Measurements from ENCODE around the gene TMEM144.
A peak's percentile ranks its signal among the peaks of the same experiment; 100 is the strongest.

The TMEM144 gene

DNA sequence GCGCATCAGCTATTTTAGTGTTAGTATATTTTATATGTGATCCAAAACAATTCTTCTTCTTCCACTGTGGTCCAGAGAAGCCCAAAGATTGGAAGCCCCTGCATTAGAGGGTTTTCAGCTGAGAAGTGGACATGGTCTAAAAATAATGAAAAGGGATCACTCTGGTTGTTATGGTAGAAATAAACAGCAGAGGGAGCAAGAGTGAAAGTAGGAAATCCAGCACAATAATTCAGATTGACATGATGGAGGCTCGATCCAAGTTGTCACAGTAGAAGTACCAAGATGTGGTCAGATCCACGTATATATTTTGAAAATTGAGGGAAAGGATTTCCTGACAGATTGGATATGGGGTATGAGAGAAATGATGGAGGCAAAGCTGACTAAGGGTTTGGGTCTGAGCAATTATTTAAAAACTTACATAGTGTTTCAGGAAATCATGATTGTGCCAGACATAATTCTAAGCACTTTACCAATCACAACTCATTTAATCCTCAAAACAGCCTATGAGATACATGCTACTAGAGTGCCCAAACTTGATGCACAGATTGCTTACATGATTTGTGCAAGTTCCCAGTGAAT, 17.0 kb upstream of the TMEM144 start:
- no peak for TF ChIP-seq ZFX (IDR thresholded peaks at IDR 0.05)
- TF ChIP-seq, protein P1, sequence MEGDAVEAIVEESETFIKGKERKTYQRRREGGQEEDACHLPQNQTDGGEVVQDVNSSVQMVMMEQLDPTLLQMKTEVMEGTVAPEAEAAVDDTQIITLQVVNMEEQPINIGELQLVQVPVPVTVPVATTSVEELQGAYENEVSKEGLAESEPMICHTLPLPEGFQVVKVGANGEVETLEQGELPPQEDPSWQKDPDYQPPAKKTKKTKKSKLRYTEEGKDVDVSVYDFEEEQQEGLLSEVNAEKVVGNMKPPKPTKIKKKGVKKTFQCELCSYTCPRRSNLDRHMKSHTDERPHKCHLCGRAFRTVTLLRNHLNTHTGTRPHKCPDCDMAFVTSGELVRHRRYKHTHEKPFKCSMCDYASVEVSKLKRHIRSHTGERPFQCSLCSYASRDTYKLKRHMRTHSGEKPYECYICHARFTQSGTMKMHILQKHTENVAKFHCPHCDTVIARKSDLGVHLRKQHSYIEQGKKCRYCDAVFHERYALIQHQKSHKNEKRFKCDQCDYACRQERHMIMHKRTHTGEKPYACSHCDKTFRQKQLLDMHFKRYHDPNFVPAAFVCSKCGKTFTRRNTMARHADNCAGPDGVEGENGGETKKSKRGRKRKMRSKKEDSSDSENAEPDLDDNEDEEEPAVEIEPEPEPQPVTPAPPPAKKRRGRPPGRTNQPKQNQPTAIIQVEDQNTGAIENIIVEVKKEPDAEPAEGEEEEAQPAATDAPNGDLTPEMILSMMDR (conservative IDR thresholded peaks at IDR 0.05) = peak; percentile 73
- H3K27ac ChIP-seq = no peak overlapping the region

DNA sequence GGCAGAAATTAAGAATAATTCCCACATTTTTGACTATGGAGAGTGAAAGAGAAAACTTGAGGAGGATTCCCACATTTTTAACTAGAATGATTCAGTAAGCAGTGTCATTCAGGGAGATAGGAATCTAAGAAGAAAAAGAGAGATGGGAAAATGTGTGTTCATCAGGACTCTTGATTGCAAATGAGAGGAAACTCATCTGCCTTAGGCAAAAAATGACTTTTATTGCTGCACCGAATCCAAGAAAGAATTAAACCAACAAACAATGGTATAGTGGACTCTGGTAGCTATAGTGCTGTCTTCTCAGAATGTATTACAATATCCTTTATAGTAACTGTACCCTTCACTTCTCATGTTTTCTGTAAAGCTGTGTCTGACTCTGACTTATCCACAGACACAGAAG, 15.0 kb upstream of the TMEM144 start:
- no peak for TF ChIP-seq ZFX (IDR thresholded peaks at IDR 0.05)
- TF ChIP-seq, protein P1 (conservative IDR thresholded peaks at IDR 0.05) = no peak
- H3K27ac ChIP-seq = no peak overlapping the region

DNA sequence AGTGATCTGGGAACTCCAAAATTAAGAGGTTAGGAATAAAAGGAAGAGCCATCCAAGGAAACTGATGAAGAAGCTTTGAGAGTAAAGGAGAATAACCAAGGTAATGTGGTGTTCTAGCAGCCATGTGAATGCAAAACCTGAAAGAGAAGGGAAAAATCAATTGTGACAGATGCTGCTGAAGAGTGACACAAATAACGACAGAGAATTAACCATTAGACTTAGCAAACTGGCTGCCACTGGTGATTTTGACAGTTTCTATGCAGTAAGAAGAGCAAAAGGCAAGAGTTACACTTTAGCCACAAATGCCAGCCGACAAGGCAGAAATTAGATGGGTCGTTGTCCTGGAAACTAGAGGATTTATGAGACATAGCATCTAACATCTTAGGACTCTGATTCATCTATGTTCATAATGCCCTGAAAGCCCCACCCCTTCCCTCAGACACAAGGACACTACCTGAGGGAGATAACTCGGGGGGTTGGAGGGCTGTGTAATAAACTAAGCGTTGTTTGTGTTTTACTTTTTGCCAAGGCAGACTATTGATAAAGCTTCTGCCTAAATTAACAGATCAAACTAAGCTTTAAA, 13.0 kb upstream of the TMEM144 start:
- H3K27ac ChIP-seq = no peak overlapping the region
- TF ChIP-seq ZFX (IDR thresholded peaks at IDR 0.05) = no peak
- TF ChIP-seq, protein P1 (conservative IDR thresholded peaks at IDR 0.05) = no peak

DNA sequence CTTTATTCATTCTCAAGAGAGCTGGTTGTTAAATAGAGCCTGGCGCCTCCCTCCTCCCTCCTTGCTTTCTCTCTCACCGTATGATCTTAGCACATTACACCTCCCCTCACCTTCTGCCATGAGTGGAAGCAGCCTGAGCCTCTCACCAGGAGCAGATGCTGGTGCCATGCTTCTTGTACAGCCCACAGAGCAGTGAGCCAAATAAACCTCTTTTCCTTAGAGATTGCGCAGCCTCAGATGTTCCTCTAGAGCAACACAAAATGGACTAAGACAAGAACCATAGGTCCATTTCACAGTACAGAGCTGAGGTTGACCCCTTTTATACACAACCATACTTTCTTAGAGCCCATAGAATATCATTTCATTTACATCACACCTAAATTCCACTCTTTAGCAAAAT, 10.1 kb upstream of the TMEM144 start:
- H3K27ac ChIP-seq = no peak overlapping the region
- TF ChIP-seq, protein P1 (conservative IDR thresholded peaks at IDR 0.05) = no peak
- no peak for TF ChIP-seq ZFX (IDR thresholded peaks at IDR 0.05)

DNA sequence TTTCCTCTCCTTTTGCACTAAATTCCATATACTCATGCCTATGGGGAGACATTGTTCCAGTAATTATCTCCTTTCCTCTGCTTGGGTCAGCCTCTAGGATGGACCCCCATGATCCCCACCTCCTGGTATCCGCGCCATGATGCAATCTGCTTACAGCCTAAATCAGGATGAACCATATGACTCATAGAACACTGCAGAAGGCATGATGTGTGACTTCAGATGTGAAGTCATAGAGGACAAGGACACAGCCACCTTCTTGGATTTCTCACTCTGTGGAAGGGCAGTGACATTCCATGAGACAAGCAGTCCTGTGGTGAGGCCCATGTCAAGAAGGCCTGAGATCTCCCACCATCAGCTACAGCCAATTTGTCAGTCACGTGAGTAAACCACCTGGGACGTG, 9.0 kb upstream of the TMEM144 start:
- H3K27ac ChIP-seq = no peak overlapping the region
- no peak for TF ChIP-seq ZFX (IDR thresholded peaks at IDR 0.05)
- TF ChIP-seq, protein P1 (conservative IDR thresholded peaks at IDR 0.05) = no peak

DNA sequence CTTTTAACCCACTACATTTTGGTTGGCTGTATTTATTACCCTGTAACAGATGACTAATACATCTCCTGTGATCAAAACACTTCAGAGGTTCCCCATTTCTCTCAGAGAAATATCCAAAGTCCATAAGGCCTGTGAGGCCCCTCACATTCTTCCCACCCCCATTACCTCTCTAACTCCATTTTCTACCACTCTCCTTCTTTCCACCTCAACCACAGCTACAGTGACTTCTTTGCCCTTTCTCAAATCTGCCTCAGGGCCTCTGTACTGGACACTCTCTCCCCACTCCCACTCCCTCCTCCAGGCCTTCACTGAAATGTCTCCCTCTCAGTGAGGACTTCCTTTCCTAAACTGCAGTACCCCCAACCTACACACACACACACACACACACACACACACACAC, 8.4 kb upstream of the TMEM144 start:
- H3K27ac ChIP-seq = no peak overlapping the region

DNA sequence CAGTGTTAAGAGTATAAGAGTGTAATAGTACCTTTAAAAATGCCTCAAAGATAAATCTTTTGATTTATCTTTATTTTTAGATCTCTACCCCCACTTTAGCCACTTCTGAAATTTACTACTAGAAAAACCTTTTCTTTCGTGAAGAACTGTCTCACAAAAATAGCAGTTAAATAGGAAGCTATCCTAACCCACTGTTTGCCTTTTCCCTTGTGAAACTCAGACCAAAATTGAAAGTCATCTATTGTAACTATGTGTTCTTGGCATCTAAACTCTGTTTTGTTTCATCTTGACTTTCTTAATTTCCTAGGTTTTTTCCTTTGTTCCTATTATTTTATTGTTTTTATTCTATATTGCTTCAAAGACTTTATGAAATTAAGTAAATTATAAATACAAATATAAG, 7.8 kb upstream of the TMEM144 start:
- H3K27ac ChIP-seq = no peak overlapping the region
- TF ChIP-seq ZFX (IDR thresholded peaks at IDR 0.05) = no peak
- TF ChIP-seq, protein P1 (conservative IDR thresholded peaks at IDR 0.05) = no peak

More for the DNA sequence above, 8.4 kb upstream of the TMEM144 start:
- TF ChIP-seq, protein P1 (conservative IDR thresholded peaks at IDR 0.05) = no peak
- TF ChIP-seq ZFX (IDR thresholded peaks at IDR 0.05) = no peak
